Measurements from ENCODE around the gene RNF187.
A peak's percentile ranks its signal among the peaks of the same experiment; 100 is the strongest.

The RNF187 gene

GRCh38 chr1:228511546-228512445 is 24.6 kb downstream of the RNF187 start:
- DNase-seq: no peak

DNA sequence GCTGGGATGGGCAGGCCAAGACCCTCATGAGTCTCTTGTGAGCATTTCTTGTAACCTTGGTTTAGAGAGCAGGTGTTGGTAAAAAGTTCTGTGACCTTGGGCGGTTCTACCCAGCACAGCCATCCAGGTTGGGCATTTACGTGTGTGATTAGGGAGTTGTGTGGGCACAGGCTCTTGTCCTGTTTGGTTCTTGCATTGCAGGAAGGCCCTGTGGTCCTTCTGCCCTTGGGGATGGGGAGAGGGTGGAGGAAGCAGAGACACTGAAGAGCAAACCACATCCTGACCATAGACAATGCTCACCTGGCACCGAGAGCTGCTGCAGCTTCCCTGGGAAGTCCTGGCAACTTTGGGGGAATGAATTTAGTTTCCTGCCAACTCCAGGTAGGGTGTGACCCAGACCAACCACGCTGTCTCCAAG is 25.6 kb downstream of the RNF187 start:
- no peak for DNase-seq

- DNase-seq: no peak
Measured at GRCh38 chr1:228513236-228513900, 26.2 kb downstream of the RNF187 start.

- no peak for DNase-seq
Measured at GRCh38 chr1:228514421-228514820, 27.2 kb downstream of the RNF187 start.

- DNase-seq: peak; percentile 56
Measured at GRCh38 chr1:228515200-228515834, 28.1 kb downstream of the RNF187 start.

DNA sequence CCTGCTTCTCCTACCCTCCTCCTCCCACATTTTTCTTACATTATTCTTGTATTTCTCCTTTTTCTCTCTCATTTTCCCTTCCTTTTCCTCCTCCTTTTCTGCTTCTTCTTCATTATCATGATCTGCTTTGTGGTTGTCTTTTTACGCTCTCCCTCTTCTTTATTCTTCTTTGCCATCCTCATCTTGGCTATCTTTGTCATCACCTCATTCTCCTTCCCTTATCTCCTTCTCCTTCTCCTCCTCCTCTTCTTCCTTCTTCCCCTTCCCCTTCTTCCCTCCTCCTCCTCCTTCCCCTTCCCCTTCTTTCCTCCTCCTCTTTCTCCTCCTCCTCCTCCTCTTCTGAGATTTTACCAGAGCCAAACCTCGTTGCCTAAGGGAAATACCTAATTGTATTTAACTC is 30.5 kb downstream of the RNF187 start:
- DNase-seq: no peak

- no peak for DNase-seq
Measured at GRCh38 chr1:228527596-228527995, 40.4 kb downstream of the RNF187 start.

- no peak for DNase-seq
Measured at GRCh38 chr1:228528612-228529011, 41.4 kb downstream of the RNF187 start.

- no peak for DNase-seq
Measured at GRCh38 chr1:228530086-228530758, 43.0 kb downstream of the RNF187 start.

GRCh38 chr1:228530951-228531731 is 44.0 kb downstream of the RNF187 start:
- no peak for DNase-seq

- DNase-seq: no peak
Measured at GRCh38 chr1:228538831-228539230, 51.6 kb downstream of the RNF187 start.

DNA sequence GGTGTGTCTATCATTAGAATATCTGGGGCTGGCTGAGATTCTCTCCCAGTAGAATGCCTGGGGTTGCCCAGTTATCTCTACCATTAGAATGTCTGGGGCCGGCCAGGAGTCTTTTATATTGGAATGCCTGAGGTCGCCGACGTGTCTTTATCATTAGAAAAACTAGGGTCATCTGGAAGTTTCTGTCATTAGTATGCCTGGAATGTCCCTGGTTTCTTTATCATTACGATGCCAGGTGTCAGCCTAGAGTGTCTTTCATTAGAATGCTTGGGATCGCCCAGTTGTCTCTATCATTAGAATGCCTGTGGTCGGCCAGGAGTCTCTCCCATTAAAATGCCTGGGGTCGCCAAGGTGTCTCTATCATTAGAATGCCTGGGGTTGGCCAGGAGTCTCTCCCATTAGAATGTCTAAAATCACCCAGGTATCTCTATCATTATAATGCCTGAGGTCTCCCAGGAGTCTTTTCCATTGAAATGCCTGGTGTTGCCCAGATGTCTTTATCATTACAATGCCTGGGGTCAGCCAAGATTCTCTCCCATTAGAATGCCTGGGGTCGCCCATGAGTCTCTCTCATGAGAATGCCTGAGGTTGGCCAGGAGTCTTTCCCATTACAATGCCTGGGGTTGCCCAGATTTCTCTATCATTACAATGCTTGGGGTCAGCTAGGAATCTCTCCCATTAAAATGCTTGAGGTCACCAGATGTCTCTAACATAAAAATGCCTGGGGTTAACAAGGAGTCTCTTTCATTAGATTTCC is 53.2 kb downstream of the RNF187 start:
- DNase-seq: no peak

- DNase-seq: no peak
Measured at GRCh38 chr1:228541725-228542124, 54.5 kb downstream of the RNF187 start.

- DNase-seq: no peak
Measured at GRCh38 chr1:228542376-228542775, 55.2 kb downstream of the RNF187 start.

- no peak for DNase-seq
Measured at GRCh38 chr1:228542981-228543380, 55.8 kb downstream of the RNF187 start.

- DNase-seq: no peak
Measured at GRCh38 chr1:228543396-228543795, 56.2 kb downstream of the RNF187 start.

- no peak for DNase-seq
Measured at GRCh38 chr1:228544021-228544850, 57.1 kb downstream of the RNF187 start.

DNA sequence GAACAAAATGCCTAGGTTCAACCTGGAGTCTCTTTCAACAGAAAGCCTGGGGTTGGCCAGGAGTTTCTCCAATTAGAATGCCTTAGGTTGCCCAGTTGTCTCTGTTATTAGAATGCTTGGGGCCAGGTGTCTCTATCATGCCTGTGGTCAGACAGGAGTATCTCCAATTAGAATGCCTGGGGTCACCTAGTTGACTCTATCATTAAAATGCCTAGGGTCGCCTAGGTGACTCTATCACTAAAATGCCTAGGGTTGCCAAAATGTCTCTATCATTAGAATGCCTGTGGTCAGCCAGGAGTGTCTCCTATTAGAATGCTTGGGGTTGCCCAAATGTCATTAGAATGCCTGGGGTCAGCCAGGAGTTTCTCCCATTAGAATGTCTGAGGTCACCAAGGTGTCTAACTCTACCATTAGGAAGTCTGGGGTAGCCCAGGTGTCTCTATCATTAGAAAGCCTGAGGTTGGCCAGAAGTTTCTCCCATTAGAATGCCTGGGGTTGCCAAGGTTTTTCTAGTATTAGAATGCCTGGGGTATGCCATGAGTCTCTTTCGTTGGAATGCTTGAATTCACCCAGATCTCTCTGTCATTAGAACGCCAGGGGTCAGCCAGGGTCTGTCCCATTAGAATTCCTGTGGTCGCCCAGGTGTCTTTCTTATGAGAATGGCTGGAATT is 57.9 kb downstream of the RNF187 start:
- DNase-seq: no peak

Data from CD4-positive, alpha-beta T cell treated with Interleukin-12 subunit alpha and Interleukin-12 subunit beta, for 1 hour (primary cell).